ENCODE measurements around the gene HTT. TPM values are rescaled to one million over a fixed set of nuclear protein-coding genes. Genes with fewer than 3 reads are reported as not detected.

The HTT gene
- total RNA-seq, 2 donors from 2014 or later = 37.8 to 97.8 TPM

- Histone ChIP-seq H3K4me1 (replicated peaks) (peaks cover 10% of the 10 kb centered on the region), H3K9me3 (no peaks in the 10 kb centered on the region), H3K4me3 (no peak overlapping the region), H3K27ac (peak overlapping the region in 1 of 2 donors; percentile 21), H3K27me3 (replicated peaks; ENCODE audit: insufficient read depth) (no peaks in the 10 kb centered on the region), H3K36me3 (peaks cover under 1% of the 10 kb centered on the region in 2 donors)
- TF ChIP-seq, protein P1, sequence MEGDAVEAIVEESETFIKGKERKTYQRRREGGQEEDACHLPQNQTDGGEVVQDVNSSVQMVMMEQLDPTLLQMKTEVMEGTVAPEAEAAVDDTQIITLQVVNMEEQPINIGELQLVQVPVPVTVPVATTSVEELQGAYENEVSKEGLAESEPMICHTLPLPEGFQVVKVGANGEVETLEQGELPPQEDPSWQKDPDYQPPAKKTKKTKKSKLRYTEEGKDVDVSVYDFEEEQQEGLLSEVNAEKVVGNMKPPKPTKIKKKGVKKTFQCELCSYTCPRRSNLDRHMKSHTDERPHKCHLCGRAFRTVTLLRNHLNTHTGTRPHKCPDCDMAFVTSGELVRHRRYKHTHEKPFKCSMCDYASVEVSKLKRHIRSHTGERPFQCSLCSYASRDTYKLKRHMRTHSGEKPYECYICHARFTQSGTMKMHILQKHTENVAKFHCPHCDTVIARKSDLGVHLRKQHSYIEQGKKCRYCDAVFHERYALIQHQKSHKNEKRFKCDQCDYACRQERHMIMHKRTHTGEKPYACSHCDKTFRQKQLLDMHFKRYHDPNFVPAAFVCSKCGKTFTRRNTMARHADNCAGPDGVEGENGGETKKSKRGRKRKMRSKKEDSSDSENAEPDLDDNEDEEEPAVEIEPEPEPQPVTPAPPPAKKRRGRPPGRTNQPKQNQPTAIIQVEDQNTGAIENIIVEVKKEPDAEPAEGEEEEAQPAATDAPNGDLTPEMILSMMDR (IDR thresholded peaks at IDR 0.05) = no peak
- TF ChIP-seq POLR2AphosphoS5 (IDR thresholded peaks at IDR 0.05) (no peak), POLR2A (IDR thresholded peaks at IDR 0.05) (no peak)
- intact Hi-C loops (cut with DNase I) = no loop called here
- DNase-seq (ENCODE audit: low spot score) = no peak
- 98% methylated on average over 2 of the region's 2 CpGs for WGBS
Measured at GRCh38 chr4:3121596-3121995, 47.1 kb downstream of the HTT start.

DNA sequence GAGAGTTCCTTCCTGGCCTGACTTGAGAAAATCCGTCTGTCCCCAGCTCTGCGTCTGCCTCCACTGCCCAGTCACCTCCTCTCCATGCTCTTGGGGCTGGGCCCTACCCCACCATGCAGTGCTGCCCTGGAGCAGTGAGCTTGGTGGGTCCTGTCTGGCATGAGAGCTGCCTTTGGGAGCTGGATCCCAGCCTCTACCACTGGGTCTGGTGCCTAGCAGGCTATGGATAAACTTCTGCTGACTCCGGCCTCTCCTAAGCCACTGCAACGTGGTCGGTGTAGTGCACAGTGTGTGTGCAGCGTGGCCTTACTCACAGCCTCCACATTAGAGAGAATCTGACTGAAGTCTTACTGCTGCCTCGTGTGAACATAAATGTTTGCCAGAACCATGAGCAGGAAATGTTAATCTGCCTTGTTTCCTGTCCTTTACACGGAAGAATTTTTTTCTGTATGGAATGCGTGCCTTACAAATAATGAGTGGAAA lies 47.6 kb downstream of the HTT start:
- Histone ChIP-seq H3K27me3 (replicated peaks; ENCODE audit: insufficient read depth) (no peaks in the 10 kb centered on the region), H3K36me3 (no peaks in the 10 kb centered on the region), H3K4me3 (no peak overlapping the region), H3K27ac (peak overlapping the region in 1 of 2 donors; percentile 21), H3K9me3 (no peaks in the 10 kb centered on the region), H3K4me1 (replicated peaks) (peaks cover 10% of the 10 kb centered on the region)
- WGBS = 40% methylated on average over 9 of the region's 9 CpGs
- TF ChIP-seq POLR2AphosphoS5 (IDR thresholded peaks at IDR 0.05) (no peak), POLR2A (IDR thresholded peaks at IDR 0.05) (no peak)
- TF ChIP-seq, protein P1 (IDR thresholded peaks at IDR 0.05) = no peak
- intact Hi-C loops (cut with DNase I) = no loop called here
- no peak for DNase-seq (ENCODE audit: low spot score)

DNA sequence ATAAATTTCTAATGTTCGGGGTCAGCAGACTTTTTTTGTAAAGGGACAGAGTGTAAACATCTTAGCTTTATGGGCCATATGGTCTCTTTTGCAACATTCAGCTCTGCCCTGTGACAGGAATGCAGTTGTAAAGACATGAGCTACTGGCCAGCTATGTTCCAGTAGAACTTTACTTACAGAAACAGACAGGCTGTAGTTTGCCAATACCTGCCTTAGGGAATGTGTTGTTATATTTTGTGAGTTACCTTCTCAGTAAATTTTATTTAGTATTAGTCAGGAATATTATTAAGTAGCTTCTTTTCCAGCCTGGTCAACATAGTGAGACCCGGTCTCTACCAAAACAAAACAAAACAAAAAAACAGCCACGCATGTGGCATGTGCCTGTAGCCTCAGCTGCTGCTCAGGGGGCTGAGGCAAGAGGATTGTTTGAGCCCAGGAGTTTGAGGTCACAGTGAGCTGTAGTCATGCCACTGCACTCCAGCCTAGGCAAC lies 48.7 kb downstream of the HTT start:
- Histone ChIP-seq H3K27me3 (replicated peaks; ENCODE audit: insufficient read depth) (no peaks in the 10 kb centered on the region), H3K36me3 (peaks cover 0 to 3% of the 10 kb centered on the region in 2 donors), H3K4me1 (replicated peaks) (peaks cover 10% of the 10 kb centered on the region), H3K9me3 (no peaks in the 10 kb centered on the region), H3K27ac (peak overlapping the region in 1 of 2 donors; percentile 21), H3K4me3 (no peak overlapping the region)
- WGBS = 44% methylated on average over 3 of the region's 3 CpGs
- no peak for DNase-seq (ENCODE audit: low spot score)
- no peak for TF ChIP-seq POLR2A (IDR thresholded peaks at IDR 0.05)
- TF ChIP-seq, protein P1 (IDR thresholded peaks at IDR 0.05) = no peak
- TF ChIP-seq POLR2AphosphoS5 (IDR thresholded peaks at IDR 0.05) = no peak
- intact Hi-C loops (cut with DNase I) = no loop called here

DNA sequence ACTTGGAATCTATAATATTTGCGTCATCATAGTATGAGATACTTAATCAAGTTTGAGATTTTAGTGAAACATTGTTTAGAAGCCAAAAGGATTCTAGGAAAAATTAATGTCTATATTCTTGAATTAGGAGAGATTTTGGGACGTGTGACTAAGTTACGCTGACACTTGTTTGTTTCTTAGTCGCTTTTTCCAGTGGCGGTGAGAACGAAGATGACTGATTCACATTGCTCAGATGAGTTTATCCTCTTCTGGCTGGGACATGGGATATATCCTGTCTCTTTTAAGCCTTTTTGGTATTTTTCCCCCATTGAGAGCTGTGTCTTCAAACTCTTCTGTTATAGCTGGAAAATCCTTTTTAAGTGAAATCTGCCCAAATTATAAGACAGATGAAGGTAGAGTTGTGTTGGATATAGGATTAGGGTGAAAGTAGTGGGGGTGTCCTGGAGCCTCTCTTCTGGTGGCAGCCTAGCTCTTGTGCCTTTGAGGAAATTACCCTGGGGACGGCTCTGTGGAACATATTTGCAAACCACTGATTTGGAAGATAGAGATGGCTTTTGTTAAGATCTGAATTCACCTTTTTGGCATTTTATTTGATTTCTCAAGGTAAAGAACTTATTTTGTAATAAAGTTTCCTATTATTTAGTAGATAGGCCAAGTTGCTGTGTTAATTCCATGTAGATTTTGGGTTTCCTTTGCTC lies 49.7 kb downstream of the HTT start:
- intact Hi-C loops (cut with DNase I) = no loop called here
- 89% methylated on average over 7 of the region's 7 CpGs for WGBS

More for the DNA sequence above, 49.7 kb downstream of the HTT start:
- Histone ChIP-seq H3K27ac (no peak overlapping the region), H3K4me1 (replicated peaks) (peaks cover 10% of the 10 kb centered on the region), H3K27me3 (replicated peaks; ENCODE audit: insufficient read depth) (no peaks in the 10 kb centered on the region), H3K9me3 (no peaks in the 10 kb centered on the region), H3K4me3 (no peak overlapping the region), H3K36me3 (peaks cover 0 to 3% of the 10 kb centered on the region in 2 donors)
- no peak for DNase-seq (ENCODE audit: low spot score)
- TF ChIP-seq, protein P1 (IDR thresholded peaks at IDR 0.05) = no peak
- TF ChIP-seq POLR2AphosphoS5 (IDR thresholded peaks at IDR 0.05) (no peak), POLR2A (IDR thresholded peaks at IDR 0.05) (no peak)
